ENCODE measurements around the gene CCDC191. TPM values are rescaled to one million over a fixed set of nuclear protein-coding genes. Genes with fewer than 3 reads are reported as not detected.

The CCDC191 gene
- total RNA-seq, 4 donors from 2014 or later = 5.7 to 27.7 (median 11.7) TPM

GRCh38 chr3:113946831-113947230 lies 109.5 kb downstream of the CCDC191 start:
- TF ChIP-seq CTCF (IDR thresholded peaks at IDR 0.05) (no peak), POLR2AphosphoS5 (IDR thresholded peaks at IDR 0.05) (no peak), POLR2A (IDR thresholded peaks at IDR 0.05) (no peak), EP300 (IDR thresholded peaks at IDR 0.05; ENCODE audit: low read depth) (no peak)
- intact Hi-C loops (cut with DNase I; ENCODE audit: low total_unique reads) = no loop called here

GRCh38 chr3:113927556-113927955 lies 128.8 kb downstream of the CCDC191 start:
- intact Hi-C loops (cut with DNase I; ENCODE audit: low total_unique reads) = no loop called here
- no peak for DNase-seq
- no peaks in the 10 kb centered on the region for H3K27me3 ChIP-seq
- in situ Hi-C loops (cut with MboI; ENCODE audit: low pct_ligation_motif_present in 1 of 4, low pct_unique_long_range_greater_than_20kb in 1 of 4, low sequenced_read_pairs in 3 of 4) = no loop called here
- no peaks in the 10 kb centered on the region for H3K36me3 ChIP-seq
- H3K4me1 ChIP-seq = no peaks in the 10 kb centered on the region
- TF ChIP-seq POLR2AphosphoS5 (IDR thresholded peaks at IDR 0.05) (no peak), POLR2A (IDR thresholded peaks at IDR 0.05) (no peak), EP300 (IDR thresholded peaks at IDR 0.05; ENCODE audit: low read depth) (no peak), CTCF (IDR thresholded peaks at IDR 0.05) (no peak)
- WGBS, 2 donors (ENCODE audit: low coverage in 1 of 2) = 89% methylated on average over 5 of the region's 5 CpGs; no CpG with 5 or more reads in 1 of the 2 donors
- H3K4me3 ChIP-seq = no peak overlapping the region
- peaks cover 7 to 15% of the 10 kb centered on the region in 2 donors for H3K9me3 ChIP-seq
- H3K27ac ChIP-seq = no peak overlapping the region

More at GRCh38 chr3:113946831-113947230, 109.5 kb downstream of the CCDC191 start:
- Histone ChIP-seq H3K4me1 (peaks cover 0 to 20% (median 11%) of the 10 kb centered on the region in 4 donors), H3K9me3 (no peaks in the 10 kb centered on the region), H3K27ac (peak overlapping the region; percentile 81 to 89 (median 85)), H3K36me3 (no peaks in the 10 kb centered on the region), H3K4me3 (peak overlapping the region in 3 of 4 donors; percentile 57 to 86 (median 79)), H3K27me3 (no peaks in the 10 kb centered on the region)
- DNase-seq = no peak
- 65 to 67% methylated on average over 7 of the region's 7 CpGs for WGBS, 2 donors (ENCODE audit: low coverage in 1 of 2)
- in situ Hi-C loops (cut with MboI; ENCODE audit: low pct_ligation_motif_present in 1 of 4, low pct_unique_long_range_greater_than_20kb in 1 of 4, low sequenced_read_pairs in 3 of 4) = no loop called here

GRCh38 chr3:113914646-113915045 lies 141.7 kb downstream of the CCDC191 start:
- no peaks in the 10 kb centered on the region for H3K36me3 ChIP-seq
- no peak for DNase-seq
- no peaks in the 10 kb centered on the region for H3K9me3 ChIP-seq
- no peak overlapping the region for H3K4me3 ChIP-seq
- TF ChIP-seq POLR2AphosphoS5 (IDR thresholded peaks at IDR 0.05) (no peak), CTCF (IDR thresholded peaks at IDR 0.05) (no peak), EP300 (IDR thresholded peaks at IDR 0.05; ENCODE audit: low read depth) (no peak), POLR2A (IDR thresholded peaks at IDR 0.05) (no peak)
- intact Hi-C loops (cut with DNase I; ENCODE audit: low total_unique reads) (no loop called here), in situ Hi-C loops (cut with MboI; ENCODE audit: low pct_ligation_motif_present in 1 of 4, low pct_unique_long_range_greater_than_20kb in 1 of 4, low sequenced_read_pairs in 3 of 4) (loop anchor here in 2 of 4 donors (5.0 to 10.0 kb wide), 3 partner anchors 67 to 180 kb away; no protein-coding TSS in a partner anchor)
- 68% methylated on average over 2 of the region's 2 CpGs; no CpG with 5 or more reads in 1 of the 2 donors for whole genome bisulfite sequencing, 2 donors (ENCODE audit: low coverage in 1 of 2)
- no peak overlapping the region for H3K27ac ChIP-seq
- H3K27me3 ChIP-seq = no peaks in the 10 kb centered on the region
- peaks cover 0 to 6% (median 2%) of the 10 kb centered on the region in 4 donors for H3K4me1 ChIP-seq

Other genes starting within 250 kb of the CCDC191 start
- gene GRAMD1C, start 217.7 kb downstream of the CCDC191 start, total RNA-seq = 10 to 100 TPM in 3 of 4 donors, 1 to 10 TPM in 1; 2.6 to 24.5 (median 13.3) TPM
- gene ZDHHC23, start 108.5 kb downstream of the CCDC191 start, total RNA-seq = 10 to 100 TPM; 22.1 to 52.8 (median 42.6) TPM
- gene QTRT2, start 211 bp upstream of the CCDC191 start, total RNA-seq = 10 to 100 TPM in 3 of 4 donors, 1 to 10 TPM in 1; 7.2 to 18.3 (median 14.7) TPM
- not detected for gene DRD3, start 122.5 kb upstream of the CCDC191 start, total RNA-seq
- not detected for gene ZNF80, start 181.1 kb upstream of the CCDC191 start, total RNA-seq
- 1 to 10 TPM in 3 of 4 donors, not detected in 1; 1.2 to 5.6 (median 5.4) TPM for gene TIGIT, start 237.5 kb upstream of the CCDC191 start, total RNA-seq